Glutamatergic neuron (in vitro differentiated cells): Measurements from ENCODE around the gene ROR2. TPM values are rescaled to one million over a fixed set of nuclear protein-coding genes. Genes with fewer than 3 reads are reported as not detected.

Experiments
- DNase-seq: peaks from one replicate; pipeline ENCODE4 v3.0.0; 2022
- H3K27ac Mint-ChIP-seq: one replicate; pipeline ENCODE4 v1.8.0; 2020; ENCODE audit warnings: mild to moderate bottlenecking, mixed read lengths, inconsistent platforms; ENCODE audit not compliant: unreplicated experiment
- H3K27me3 Mint-ChIP-seq: one replicate; pipeline ENCODE4 v1.8.0; 2020; ENCODE audit warnings: mild to moderate bottlenecking, moderate library complexity, mixed read lengths, inconsistent platforms; ENCODE audit not compliant: unreplicated experiment
- H3K36me3 Mint-ChIP-seq: one replicate; pipeline ENCODE4 v1.8.0; 2020; ENCODE audit warnings: mild to moderate bottlenecking, mixed read lengths, inconsistent platforms; ENCODE audit not compliant: unreplicated experiment
- H3K4me1 Mint-ChIP-seq: one replicate; pipeline ENCODE4 v1.8.0; 2020; ENCODE audit warnings: mild to moderate bottlenecking, low read depth, mixed read lengths, inconsistent platforms; ENCODE audit not compliant: unreplicated experiment
- H3K4me3 Mint-ChIP-seq: one replicate; pipeline ENCODE4 v1.8.0; 2020; ENCODE audit warnings: mild to moderate bottlenecking, mixed read lengths, inconsistent platforms; ENCODE audit not compliant: unreplicated experiment
- H3K9me3 Mint-ChIP-seq: one replicate; pipeline ENCODE4 v1.8.0; 2020; ENCODE audit warnings: mild to moderate bottlenecking, moderate library complexity, mixed read lengths, inconsistent platforms; ENCODE audit not compliant: unreplicated experiment
- CTCF ChIP-seq: fragments of 200-600 bp; sonication (generic); IDR thresholded peaks from one replicate; pipeline ENCODE4 v1.5.0; 2021; ENCODE audit not compliant: partially characterized antibody, unreplicated experiment
- total RNA-seq: library from RNA; stranded (reverse); fragmentation: NEBNext Ultra II Directional; extraction: Animal tissue kit (Norgen Biotek cat#: 25700); gene quantifications from one replicate; pipeline ENCODE4 v1.2.1, GENCODE V29; 2021; ENCODE audit not compliant: unreplicated experiment

ROR2 gene
- total RNA-seq, 1 donor from 2014 or later: 51.1 TPM

GRCh38 chr9:91676046-91676445 lies 274.0 kb downstream of the ROR2 start:
- H3K4me1 Mint-ChIP-seq: peaks cover 3% of the 10 kb centered on the region
- H3K27me3 Mint-ChIP-seq: no peaks in the 10 kb centered on the region
- DNase-seq: no peak
- no peak overlapping the region for H3K4me3 Mint-ChIP-seq
- peaks cover 5% of the 10 kb centered on the region for H3K36me3 Mint-ChIP-seq
- no peak for TF ChIP-seq CTCF
- no peaks in the 10 kb centered on the region for H3K9me3 Mint-ChIP-seq
- H3K27ac Mint-ChIP-seq: no peak overlapping the region

DNA sequence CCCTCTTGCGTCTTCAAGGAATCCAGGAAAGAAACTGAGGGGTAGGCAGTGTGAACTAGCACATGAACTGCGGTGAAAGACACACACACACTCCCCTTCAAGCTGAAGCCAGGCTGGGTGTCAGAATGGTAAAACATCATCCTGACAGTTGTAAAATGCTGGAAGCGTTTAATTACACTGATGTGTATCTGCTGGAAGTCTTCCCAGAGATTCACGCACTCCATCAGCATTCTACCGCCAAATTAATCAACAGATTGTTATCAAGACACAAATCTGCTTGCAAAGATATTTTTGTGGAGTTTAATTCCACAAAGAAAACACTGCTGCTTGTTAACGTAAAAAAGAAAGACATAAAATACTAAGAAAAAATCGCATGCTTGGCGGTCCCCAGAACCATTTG lies 285.4 kb downstream of the ROR2 start:
- Mint-ChIP-seq H3K9me3 (no peaks in the 10 kb centered on the region), H3K36me3 (no peaks in the 10 kb centered on the region), H3K4me1 (no peaks in the 10 kb centered on the region), H3K27ac (no peak overlapping the region), H3K4me3 (no peak overlapping the region), H3K27me3 (no peaks in the 10 kb centered on the region)
- TF ChIP-seq CTCF: no peak
- no peak for DNase-seq

- Mint-ChIP-seq H3K9me3 (no peaks in the 10 kb centered on the region), H3K36me3 (no peaks in the 10 kb centered on the region), H3K27me3 (no peaks in the 10 kb centered on the region), H3K4me3 (no peak overlapping the region), H3K27ac (no peak overlapping the region), H3K4me1 (peaks cover under 1% of the 10 kb centered on the region)
- no peak for TF ChIP-seq CTCF
- DNase-seq: no peak
These were observed 286.2 kb downstream of the ROR2 start for GRCh38 chr9:91663858-91664257.

DNA sequence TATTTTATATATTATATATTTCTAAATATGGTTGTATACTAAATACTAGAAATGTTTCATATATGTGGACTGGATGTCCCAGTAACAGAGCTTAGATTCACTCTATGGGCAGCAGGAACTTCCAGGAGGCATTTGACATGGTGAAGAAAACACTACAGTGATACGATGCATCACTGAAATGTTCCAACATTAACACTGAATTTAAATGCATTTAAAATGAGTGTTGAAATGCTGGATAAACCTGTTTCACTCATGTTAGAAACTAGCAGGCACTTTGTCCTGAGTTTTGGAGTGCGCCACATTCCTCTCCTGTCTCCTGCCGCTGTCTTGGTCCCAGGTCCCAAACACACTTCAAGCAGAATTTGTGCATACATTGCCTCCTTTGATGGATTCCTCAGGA lies 288.6 kb downstream of the ROR2 start:
- no peak for DNase-seq
- TF ChIP-seq CTCF: no peak
- no peaks in the 10 kb centered on the region for H3K9me3 Mint-ChIP-seq

GRCh38 chr9:91660521-91660920 lies 289.5 kb downstream of the ROR2 start:
- Mint-ChIP-seq H3K4me1 (peaks cover 9% of the 10 kb centered on the region), H3K27ac (no peak overlapping the region), H3K27me3 (no peaks in the 10 kb centered on the region), H3K9me3 (no peaks in the 10 kb centered on the region), H3K4me3 (no peak overlapping the region), H3K36me3 (no peaks in the 10 kb centered on the region)
- TF ChIP-seq CTCF: no peak
- DNase-seq: no peak

More for the DNA sequence above, 288.6 kb downstream of the ROR2 start:
- Mint-ChIP-seq H3K27me3 (no peaks in the 10 kb centered on the region), H3K36me3 (no peaks in the 10 kb centered on the region), H3K4me1 (peaks cover 9% of the 10 kb centered on the region), H3K27ac (no peak overlapping the region), H3K4me3 (no peak overlapping the region)
